Measurements from ENCODE around the gene KRTAP10-1. TPM values are rescaled to one million over a fixed set of nuclear protein-coding genes. Genes with fewer than 3 reads are reported as not detected.
A peak's percentile ranks its signal among the peaks of the same experiment; 100 is the strongest.

Gene KRTAP10-1
- total and polyA plus RNA-seq, 2 of the 8 experiments (the other 6 are each of a cell fraction or from before 2014, with no cell fraction given), result 0.08 TPM; not detected in 1

DNA sequence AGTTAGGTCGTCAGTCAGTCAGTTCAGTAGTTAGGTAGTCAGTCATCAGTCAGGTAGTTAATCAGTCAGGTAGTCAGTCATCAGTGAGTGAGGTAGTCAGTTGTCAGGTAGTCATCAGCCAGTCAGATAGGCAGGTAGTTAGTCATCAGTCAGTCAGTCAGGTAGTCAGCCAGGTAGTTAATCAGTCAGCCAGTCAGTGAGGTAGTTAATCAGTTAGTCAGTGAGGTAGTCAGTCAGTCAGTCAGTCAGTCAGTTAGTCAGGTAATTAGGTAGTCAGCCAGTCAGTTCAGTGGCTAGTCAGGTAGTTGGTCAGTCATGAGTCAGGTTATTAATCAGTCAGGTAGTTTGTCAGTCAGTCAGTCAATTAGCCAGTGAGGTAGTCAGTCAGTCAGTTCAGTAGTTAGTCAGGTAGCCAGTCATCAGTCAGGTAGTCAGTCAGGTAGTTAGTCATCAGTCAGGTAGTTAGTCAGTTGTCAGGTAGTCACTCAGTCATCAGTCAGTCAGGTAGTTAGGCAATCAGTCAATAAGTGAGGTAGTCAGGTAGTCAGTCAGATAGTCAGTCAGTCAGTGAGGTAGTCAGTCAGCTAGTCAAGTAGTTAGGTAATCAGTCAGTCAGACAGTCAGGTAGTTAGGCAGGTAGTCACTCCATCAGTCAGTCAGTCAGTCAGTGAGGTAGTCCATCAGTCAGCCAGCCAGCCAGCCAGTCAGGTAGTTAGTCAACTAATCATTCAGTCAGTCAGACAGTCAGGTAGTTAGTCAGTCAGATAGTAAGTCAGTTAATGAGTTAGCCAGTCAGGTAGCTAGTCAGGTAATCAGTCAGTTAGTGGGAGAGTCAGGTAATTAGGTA is 16.2 kb downstream of the KRTAP10-1 start:
- H3K4me1 ChIP-seq (replicated peaks in 1 of 4; ENCODE audit: control insufficient read depth in 3 of 4, insufficient read depth in 4 of 4, low read length in 3 of 4), result no peaks in the 10 kb centered on the region; a peak in 1 of 7 replicates
- FAIRE-seq, result no peak
- CTCF ChIA-PET (ENCODE audit: partially characterized antibody), result no interaction called here
- no peak for TF ChIP-seq RAD21 (IDR thresholded peaks at IDR 0.05 in 1 of 2, conservative IDR thresholded peaks at IDR 0.05 in 1 of 2; ENCODE audit: low read depth in 2 of 2, low read length in 2 of 2)
- no peak for TF ChIP-seq SIN3A (conservative IDR thresholded peaks at IDR 0.05 in 1 of 2, IDR thresholded peaks at IDR 0.05 in 1 of 2; ENCODE audit: low read depth in 1 of 2, low read length in 2 of 2)
- TF ChIP-seq KDM1A (IDR thresholded peaks at IDR 0.05; ENCODE audit: borderline replicate concordance, low read length), result no peak
- TF ChIP-seq FOSL1 (IDR thresholded peaks at IDR 0.05; ENCODE audit: insufficient read depth, low read depth, low read length), result no peak
- no peak for TF ChIP-seq JUND (IDR thresholded peaks at IDR 0.05; ENCODE audit: low read length)
- TF ChIP-seq NRF1 (IDR thresholded peaks at IDR 0.05; ENCODE audit: low read depth, low read length), result no peak
- no peak for TF ChIP-seq BACH1 (IDR thresholded peaks at IDR 0.05; ENCODE audit: low read length)
- TF ChIP-seq ASH2L (IDR thresholded peaks at IDR 0.05; ENCODE audit: low read length), result no peak
- no peak for TF ChIP-seq RXRA (IDR thresholded peaks at IDR 0.05; ENCODE audit: insufficient read depth, low read depth, low read length)
- no peak for TF ChIP-seq KDM4A (IDR thresholded peaks at IDR 0.05; ENCODE audit: low read depth, low read length, severe bottlenecking)
- no peak for TF ChIP-seq HDAC2 (IDR thresholded peaks at IDR 0.05; ENCODE audit: borderline replicate concordance in 1 of 2, low read depth in 2 of 2, low read length in 2 of 2)

More for the DNA sequence above, 16.2 kb downstream of the KRTAP10-1 start:
- H2BK20ac ChIP-seq (ENCODE audit: low read length), result no peak overlapping the region
- no peak overlapping the region for H4K91ac ChIP-seq (replicated peaks; ENCODE audit: insufficient read length, low read length)
- no peak overlapping the region for H2BK120ac ChIP-seq (replicated peaks; ENCODE audit: low read depth, low read length)
- no peak overlapping the region for H4K5ac ChIP-seq (ENCODE audit: insufficient read length, low read depth, low read length)
- H2BK12ac ChIP-seq (ENCODE audit: low read depth, low read length), result peak overlapping the region; percentile 87
- H2BK5ac ChIP-seq (ENCODE audit: low read depth, low read length), result 0 out of 2 replicates have a peak overlapping the region, but pooled peaks have one; percentile 52
- no peak overlapping the region for H3K4me2 ChIP-seq (ENCODE audit: insufficient read depth in 1 of 2, low read depth in 2 of 2, low read length in 2 of 2)
- DNase-seq (ENCODE audit: low read depth in 1 of 2, low spot score in 2 of 2), result no peak
- no peak overlapping the region for H3K14ac ChIP-seq (ENCODE audit: insufficient read length)
- peak overlapping the region; percentile 95 for H2BK15ac ChIP-seq (ENCODE audit: low read length)
- no peak overlapping the region for H3K27ac ChIP-seq (ENCODE audit: low read depth, low read length)
- H3K27me3 ChIP-seq (replicated peaks in 1 of 4; ENCODE audit: control insufficient read depth in 3 of 4, extremely low read depth in 1 of 4, insufficient read depth in 3 of 4, low read length in 3 of 4), result peaks cover 0 to 3% (median 0%) of the 10 kb centered on the region in 4 experiments; a peak in 1 of 7 replicates
- no peak overlapping the region for H2AFZ ChIP-seq (ENCODE audit: low read length)
- WGBS, 2 experiments (ENCODE audit: extremely low coverage in 1 of 2, insufficient coverage in 1 of 2, insufficient read length in 1 of 2, insufficient replicate concordance in 2 of 2, low coverage in 1 of 2, low lambda C conversion rate in 2 of 2, missing lambda C conversion rate in 1 of 2), result 78% methylated on average over 1 of the region's 1 CpG; no CpG with 5 or more reads in 1 of the 2 experiments
- no peak overlapping the region for H3K9ac ChIP-seq (replicated peaks in 1 of 4; ENCODE audit: extremely low read depth in 1 of 4, low read depth in 3 of 4, low read length in 3 of 4)
- H3K23me2 ChIP-seq (ENCODE audit: low read depth, low read length), result peaks cover 12% of the 10 kb centered on the region
- no peak overlapping the region for H4K8ac ChIP-seq (ENCODE audit: extremely low read depth, insufficient read depth, low read length)
- no peaks in the 10 kb centered on the region for H3K36me3 ChIP-seq (ENCODE audit: control insufficient read depth in 2 of 4, insufficient read depth in 4 of 4, low read length in 3 of 4)
- peaks cover 0 to 15% of the 10 kb centered on the region in 2 experiments; a peak in 3 of 4 replicates for H3K9me3 ChIP-seq (ENCODE audit: insufficient read depth in 2 of 2, low read depth in 1 of 2, low read length in 1 of 2)
- H3K56ac ChIP-seq (replicated peaks; ENCODE audit: insufficient read length, low read depth, low read length), result no peak overlapping the region
- H2AK5ac ChIP-seq (ENCODE audit: low read depth, low read length), result peak overlapping the region; percentile 75
- peaks cover 3% of the 10 kb centered on the region; the same call in 1 of the 2 replicates for H3K79me1 ChIP-seq (ENCODE audit: low read depth, low read length)
- H3K4ac ChIP-seq (replicated peaks; ENCODE audit: insufficient read length, low read depth, low read length), result no peak overlapping the region
- no peaks in the 10 kb centered on the region for H3K79me2 ChIP-seq (ENCODE audit: control insufficient read depth in 1 of 2, insufficient read depth in 2 of 2, low read length in 2 of 2)
- H3K4me3 ChIP-seq (ENCODE audit: extremely low read depth in 1 of 4, insufficient read depth in 2 of 4, low read depth in 3 of 4, low read length in 4 of 4), result no peak overlapping the region
- no peak overlapping the region for H3K18ac ChIP-seq (ENCODE audit: extremely low read depth, low read length)
- POLR2A ChIA-PET (ENCODE audit: partially characterized antibody), result no interaction called here
- H4K20me1 ChIP-seq (replicated peaks in 1 of 2; ENCODE audit: control insufficient read depth in 1 of 2, insufficient read depth in 2 of 2, low read length in 2 of 2), result no peaks in the 10 kb centered on the region
- no peak overlapping the region for H3K23ac ChIP-seq (ENCODE audit: insufficient read length)

Data from H1 (cell line).